OCI-LY3 (cell line): ENCODE data around the gene BRI3BP.

ENCODE experiments used
- CTCF ChIP-seq: fragments of 200-600, 300-600 bp; sonication (generic); IDR thresholded peaks from 2 replicates; pipeline ENCODE4 v1.5.1; 2014; ENCODE audit warnings: antibody characterized with exemption, low read length, low read depth
- EZH2phosphoT487 ChIP-seq: fragments of 200-600 bp; shearing (Covaris generic); IDR thresholded peaks from 2 replicates; pipeline ENCODE4 v1.6.1; 2018; ENCODE audit warnings: antibody characterized with exemption, mixed run types, low read depth

GRCh38 chr12:124968656-124969055 lies 24.8 kb upstream of the BRI3BP start:
- TF ChIP-seq CTCF (no peak), EZH2phosphoT487 (no peak)
